Skeletal muscle tissue (tissue), 4 donors: ENCODE data around the gene R3HDM4. TPM values are rescaled to one million over a fixed set of nuclear protein-coding genes. Genes with fewer than 3 reads are reported as not detected.
A peak's percentile ranks its signal among the peaks of the same experiment; 100 is the strongest.
"Not testable (repeated sequence)": the region's sequence is repeated elsewhere in the genome, so short reads cannot be mapped to it uniquely, and the experiment has no call there.

Experiments used
- H3K27ac ChIP-seq: one replicate; pipeline ENCODE4 v1.7.0; 2013; ENCODE audit warnings: mild to moderate bottlenecking, low read depth, low read length, inconsistent platforms
- H3K27me3 ChIP-seq, 3 donors: one replicate each; pipeline ENCODE4 v1.7.0; 2013; ENCODE audit warnings: low read length in 3 of 3; ENCODE audit not compliant: control insufficient read depth in 3 of 3, insufficient read depth in 3 of 3
- H3K36me3 ChIP-seq, 3 donors: one replicate each; pipeline ENCODE4 v1.7.0; 2013; ENCODE audit warnings: low read length in 3 of 3; ENCODE audit not compliant: control insufficient read depth in 3 of 3, insufficient read depth in 3 of 3
- H3K4me1 ChIP-seq, 3 donors: one replicate each; pipeline ENCODE4 v1.7.0; 2013; ENCODE audit warnings: low read length in 3 of 3, mild to moderate bottlenecking in 3 of 3; ENCODE audit not compliant: control insufficient read depth in 3 of 3, insufficient read depth in 3 of 3
- H3K4me3 ChIP-seq, 3 donors: one replicate each; pipeline ENCODE4 v1.7.0; 2013; ENCODE audit warnings: low read length in 3 of 3
- H3K9ac ChIP-seq, 3 donors: one replicate each; pipeline ENCODE4 v1.7.0; 2013; ENCODE audit warnings: low read length in 3 of 3, mild to moderate bottlenecking in 3 of 3, moderate library complexity in 2 of 3, low read depth in 1 of 3
- H3K9me3 ChIP-seq, 3 donors: one replicate each; pipeline ENCODE4 v1.7.0; 2013; ENCODE audit warnings: low read length in 3 of 3; ENCODE audit not compliant: control insufficient read depth in 3 of 3
- total RNA-seq: library from RNA; depleted of rRNA; stranded (reverse); fragments of >200 nt; gene quantifications from one replicate; pipeline ENCODE4 v1.2.3, GENCODE V29; 2014
- donor health status: Osteomylitis.

Gene R3HDM4
- total RNA-seq, 1 donor from 2014 or later, result 30.8 TPM

DNA sequence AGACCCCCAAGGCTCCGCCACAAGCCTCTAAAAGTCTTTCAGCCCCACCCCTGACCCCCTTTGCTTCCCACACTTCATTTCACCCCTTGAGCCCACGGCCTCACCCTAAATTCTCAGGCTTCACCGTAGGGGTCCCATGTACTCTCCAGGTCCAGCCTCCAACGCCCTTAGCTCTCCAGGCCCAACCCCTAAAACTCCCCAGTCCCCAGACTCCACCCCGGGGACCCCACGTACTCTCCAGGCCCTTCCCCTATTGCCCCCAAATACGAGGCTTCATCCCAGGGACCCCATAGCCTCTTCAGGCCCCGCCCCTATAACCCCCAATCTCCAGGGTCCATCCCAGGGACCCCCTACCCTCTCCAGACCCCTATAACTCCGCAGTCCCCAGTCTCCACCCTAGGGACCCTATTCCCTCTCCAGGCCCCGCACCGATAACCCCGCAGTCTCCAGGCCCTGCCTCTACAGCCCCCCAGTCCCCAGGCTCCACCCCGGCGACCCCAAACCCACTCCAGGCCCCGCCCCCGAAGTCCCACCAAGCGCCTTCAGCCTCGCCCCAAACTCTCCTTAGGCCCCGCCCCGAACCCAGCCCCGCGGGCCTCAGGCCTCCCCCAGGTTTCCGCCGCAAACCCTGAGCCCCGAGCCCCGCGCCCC, 20.7 kb downstream of the R3HDM4 start:
- no peaks in the 10 kb centered on the region for H3K27me3 ChIP-seq
- peak overlapping the region; percentile 76 to 90 (median 89) for H3K4me3 ChIP-seq
- H3K9me3 ChIP-seq, result no peaks in the 10 kb centered on the region
- H3K36me3 ChIP-seq, result peaks cover 19 to 26% (median 21%) of the 10 kb centered on the region in 3 donors
- peaks cover 5 to 16% (median 6%) of the 10 kb centered on the region in 3 donors for H3K4me1 ChIP-seq
- H3K9ac ChIP-seq, result peak overlapping the region; percentile 80 to 82 (median 80)
- H3K27ac ChIP-seq, result peak overlapping the region; percentile 93

DNA sequence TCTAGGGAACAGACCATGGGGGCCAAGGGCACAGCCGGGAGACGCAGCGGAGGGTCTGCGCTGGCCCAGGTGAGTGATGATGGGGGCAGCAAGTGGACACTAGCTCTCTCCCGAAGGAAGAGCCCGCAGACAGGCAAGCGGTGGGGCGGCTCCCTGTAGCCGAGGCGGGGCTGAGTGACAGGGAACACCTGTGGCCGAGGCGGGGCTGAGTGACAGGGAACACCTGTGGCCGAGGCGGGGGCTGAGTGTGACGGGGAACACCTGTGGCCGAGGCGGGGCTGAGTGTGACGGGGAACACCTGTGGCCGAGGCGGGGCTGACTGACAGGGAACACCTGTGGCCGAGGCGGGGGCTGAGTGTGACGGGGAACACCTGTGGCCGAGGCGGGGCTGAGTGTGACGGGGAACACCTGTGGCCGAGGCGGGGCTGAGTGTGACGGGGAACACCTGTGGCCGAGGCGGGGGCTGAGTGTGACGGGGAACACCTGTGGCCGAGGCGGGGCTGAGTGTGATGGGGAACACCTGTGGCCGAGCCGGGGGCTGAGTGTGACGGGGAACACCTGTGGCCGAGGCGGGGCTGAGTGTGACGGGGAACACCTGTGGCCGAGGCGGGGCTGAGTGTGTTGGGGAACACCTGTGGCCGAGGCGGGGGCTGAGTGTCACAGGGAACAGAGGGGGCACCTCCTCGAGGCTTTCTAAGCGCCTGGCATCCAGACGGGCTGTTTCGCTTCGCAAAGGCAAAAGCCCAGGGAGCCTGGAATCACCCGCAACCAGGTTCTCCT, 21.4 kb downstream of the R3HDM4 start:
- Histone ChIP-seq H3K36me3 (peaks cover 20 to 28% (median 24%) of the 10 kb centered on the region in 3 donors), H3K9ac (peak overlapping the region; percentile 80 to 82 (median 80)), H3K27ac (peak overlapping the region; percentile 93), H3K4me3 (peak overlapping the region; percentile 76 to 90 (median 89)), H3K4me1 (peaks cover 5 to 16% (median 6%) of the 10 kb centered on the region in 3 donors)
- not testable (repeated sequence) for H3K9me3 ChIP-seq, H3K27me3 ChIP-seq

- Histone ChIP-seq H3K4me3 (no peak overlapping the region), H3K4me1 (peaks cover 5 to 16% (median 6%) of the 10 kb centered on the region in 3 donors), H3K9me3 (no peaks in the 10 kb centered on the region), H3K27me3 (no peaks in the 10 kb centered on the region), H3K9ac (peak overlapping the region in 1 of 3 donors; percentile 14), H3K27ac (no peak overlapping the region), H3K36me3 (peaks cover 28 to 35% (median 31%) of the 10 kb centered on the region in 3 donors)
Measured at GRCh38 chr19:890831-891230, 22.2 kb downstream of the R3HDM4 start.

- peaks cover 38 to 42% (median 40%) of the 10 kb centered on the region in 3 donors for H3K36me3 ChIP-seq
- no peak overlapping the region for H3K27ac ChIP-seq
Measured at GRCh38 chr19:889662-890295, 23.2 kb downstream of the R3HDM4 start.

DNA sequence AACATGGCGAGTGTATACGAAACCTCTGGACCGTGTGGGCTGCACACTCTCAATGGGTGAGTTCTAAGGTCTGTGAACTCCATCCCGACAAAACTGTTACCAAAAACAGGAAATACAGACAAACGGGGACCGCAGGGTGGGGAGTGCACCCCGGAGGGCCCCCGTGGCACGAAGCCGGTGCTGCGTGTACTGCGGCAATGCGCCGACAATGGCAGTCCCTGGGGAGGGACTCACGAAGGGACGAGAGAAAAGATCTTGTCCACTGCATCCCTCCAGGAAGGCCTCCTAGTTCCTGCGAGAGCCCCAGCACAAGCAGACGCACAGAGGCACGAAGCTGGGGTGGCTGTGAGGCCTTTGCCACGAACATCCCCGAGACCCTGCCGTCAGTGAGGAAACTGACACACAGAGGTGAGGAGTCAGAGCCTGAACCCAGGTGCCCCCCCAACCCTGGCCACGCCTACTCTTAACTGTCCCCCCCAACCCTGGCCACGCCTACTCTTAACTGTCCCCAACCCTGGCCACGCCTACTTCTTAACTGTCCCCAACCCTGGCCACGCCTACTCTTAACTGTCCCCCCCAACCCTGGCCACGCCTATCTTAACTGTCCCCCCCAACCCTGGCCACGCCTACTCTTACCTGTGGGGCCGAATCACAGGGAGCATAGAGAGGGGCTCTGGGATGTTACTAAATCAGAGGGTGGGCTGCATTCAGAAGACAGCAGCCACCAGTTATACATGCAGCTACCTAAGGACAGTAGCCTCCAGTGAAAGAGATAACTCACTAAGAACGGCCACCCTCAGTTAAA, 24.2 kb downstream of the R3HDM4 start:
- H3K9me3 ChIP-seq, result no peaks in the 10 kb centered on the region
- peaks cover 38 to 50% (median 42%) of the 10 kb centered on the region in 3 donors for H3K36me3 ChIP-seq
- H3K4me3 ChIP-seq, result no peak overlapping the region
- H3K9ac ChIP-seq, result no peak overlapping the region
- no peak overlapping the region for H3K27ac ChIP-seq
- peaks cover 5 to 16% (median 6%) of the 10 kb centered on the region in 3 donors for H3K4me1 ChIP-seq
- H3K27me3 ChIP-seq, result no peaks in the 10 kb centered on the region

More at GRCh38 chr19:889662-890295, 23.2 kb downstream of the R3HDM4 start:
- no peaks in the 10 kb centered on the region for H3K27me3 ChIP-seq
- H3K9ac ChIP-seq, result no peak overlapping the region
- no peak overlapping the region for H3K4me3 ChIP-seq
- no peaks in the 10 kb centered on the region for H3K9me3 ChIP-seq
- H3K4me1 ChIP-seq, result peaks cover 5 to 16% (median 6%) of the 10 kb centered on the region in 3 donors

DNA sequence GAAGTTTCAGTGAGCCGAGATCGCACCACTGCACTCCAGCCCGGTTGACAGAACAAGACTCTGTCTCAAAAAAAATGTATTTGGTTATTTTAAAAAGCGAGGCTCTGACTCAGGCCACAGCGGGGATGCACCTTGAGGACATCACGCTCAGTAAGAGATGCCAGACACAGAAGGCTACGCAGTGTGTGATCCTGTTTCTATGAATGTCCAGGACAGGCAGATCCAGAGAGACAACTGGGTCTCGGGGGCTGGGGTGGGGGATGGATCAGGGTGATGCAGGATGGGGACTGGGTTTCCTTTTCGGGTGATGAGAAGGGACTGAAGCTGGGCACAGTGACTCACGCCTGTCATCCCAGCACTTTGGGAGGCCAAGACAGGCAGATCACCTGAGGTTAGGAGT, 25.4 kb downstream of the R3HDM4 start:
- Histone ChIP-seq H3K9me3 (no peaks in the 10 kb centered on the region), H3K9ac (no peak overlapping the region), H3K4me1 (peaks cover 5 to 16% (median 6%) of the 10 kb centered on the region in 3 donors), H3K27me3 (no peaks in the 10 kb centered on the region), H3K36me3 (peaks cover 46 to 60% (median 54%) of the 10 kb centered on the region in 3 donors), H3K4me3 (no peak overlapping the region), H3K27ac (no peak overlapping the region)

- Histone ChIP-seq H3K36me3 (peaks cover 51 to 65% (median 58%) of the 10 kb centered on the region in 3 donors), H3K9me3 (no peaks in the 10 kb centered on the region), H3K27me3 (no peaks in the 10 kb centered on the region), H3K27ac (no peak overlapping the region), H3K4me3 (no peak overlapping the region), H3K4me1 (peaks cover 3 to 14% (median 3%) of the 10 kb centered on the region in 3 donors), H3K9ac (no peak overlapping the region)
Measured at GRCh38 chr19:887072-887471, 25.9 kb downstream of the R3HDM4 start.

DNA sequence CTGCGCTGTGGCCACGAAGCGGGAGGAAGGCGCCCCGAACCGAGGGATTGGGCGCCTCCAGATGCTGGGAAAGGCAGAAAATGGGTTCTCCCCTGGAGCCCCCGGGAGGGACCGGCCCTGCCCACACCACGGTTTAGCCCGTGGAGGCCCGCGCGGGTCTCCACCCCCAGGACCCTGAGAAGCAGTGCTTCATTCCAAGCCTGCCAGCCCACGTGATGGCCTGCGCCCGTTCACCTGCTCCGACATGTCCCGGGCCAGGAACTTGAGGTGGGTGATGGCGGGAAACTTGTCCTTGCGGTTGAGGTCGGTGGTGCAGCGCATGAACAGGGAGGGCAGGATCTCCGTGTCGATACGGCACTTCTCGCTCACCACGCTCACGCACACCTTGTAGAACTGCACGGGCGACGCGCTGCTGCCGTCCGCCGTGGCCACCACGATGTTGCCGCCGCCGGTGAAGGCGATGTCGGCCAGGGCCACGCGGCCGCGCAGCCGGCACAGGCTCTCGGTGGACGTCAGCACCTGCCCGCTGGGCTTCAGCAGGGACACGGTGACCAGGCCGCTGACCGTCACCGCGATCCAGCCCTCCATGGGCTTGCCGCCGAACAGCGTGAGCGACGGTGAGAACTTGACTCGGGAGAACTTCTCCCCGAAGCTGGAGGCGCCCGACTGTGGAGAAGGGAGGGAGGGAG, 27.3 kb downstream of the R3HDM4 start:
- H3K27ac ChIP-seq, result no peak overlapping the region
- no peak overlapping the region for H3K4me3 ChIP-seq
- no peaks in the 10 kb centered on the region for H3K27me3 ChIP-seq
- peaks cover 61 to 73% (median 69%) of the 10 kb centered on the region in 3 donors for H3K36me3 ChIP-seq
- H3K4me1 ChIP-seq, result peaks cover 0 to 1% (median 0%) of the 10 kb centered on the region in 3 donors
- H3K9ac ChIP-seq, result no peak overlapping the region
- H3K9me3 ChIP-seq, result no peaks in the 10 kb centered on the region
